Liver (tissue), 9 donors: ENCODE measurements around the gene C16orf86. TPM values are rescaled to one million over a fixed set of nuclear protein-coding genes. Genes with fewer than 3 reads are reported as not detected.

Experiments
- DNase-seq: peaks from one replicate; pipeline ENCODE4 v3.0.0-alpha.2; 2017; ENCODE audit warnings: low spot score
- H3K27ac ChIP-seq, 2 donors: one replicate each; pipeline ENCODE4 v1.7.0; 2013; ENCODE audit warnings: inconsistent platforms in 2 of 2, low read length in 2 of 2, control low read depth in 1 of 2, low read depth in 1 of 2, mild to moderate bottlenecking in 1 of 2
- H3K27me3 ChIP-seq, 4 donors: one replicate each; pipeline versions ENCODE4 v1.6.1 to v1.7.0; 2013; ENCODE audit warnings: low read length in 3 of 4, inconsistent platforms in 1 of 4, mild to moderate bottlenecking in 1 of 4, moderate library complexity in 1 of 4; ENCODE audit not compliant: control insufficient read depth in 4 of 4, insufficient read depth in 4 of 4
- H3K36me3 ChIP-seq, 4 donors: one replicate each; pipeline versions ENCODE4 v1.6.1 to v1.7.0; 2013; ENCODE audit warnings: low read length in 3 of 4, mild to moderate bottlenecking in 3 of 4, low read depth in 1 of 4, moderate library complexity in 1 of 4; ENCODE audit not compliant: control insufficient read depth in 4 of 4, insufficient read depth in 3 of 4
- H3K4me1 ChIP-seq, 4 donors: one replicate each; pipeline versions ENCODE4 v1.6.1 to v1.7.0; 2013; ENCODE audit warnings: low read length in 3 of 4, mild to moderate bottlenecking in 3 of 4, moderate library complexity in 1 of 4; ENCODE audit not compliant: control insufficient read depth in 4 of 4, insufficient read depth in 4 of 4
- H3K4me3 ChIP-seq, 3 donors: one replicate each; pipeline versions ENCODE4 v1.6.1 to v1.7.0; 2013; ENCODE audit warnings: low read length in 3 of 3, control low read depth in 1 of 3, low read depth in 1 of 3, mild to moderate bottlenecking in 1 of 3
- H3K9ac ChIP-seq, 2 donors: one replicate each; pipeline ENCODE4 v1.7.0; 2013; ENCODE audit warnings: low read length in 2 of 2, mild to moderate bottlenecking in 2 of 2, moderate library complexity in 2 of 2, control low read depth in 1 of 2, low read depth in 1 of 2
- H3K9me3 ChIP-seq, 4 donors: one replicate each; pipeline versions ENCODE4 v1.6.1 to v1.7.0; 2013; ENCODE audit warnings: low read length in 3 of 4; ENCODE audit not compliant: control insufficient read depth in 4 of 4
- ATF3 ChIP-seq: IDR thresholded peaks from 2 replicates; pipeline ENCODE4 v1.6.1; 2016; ENCODE audit warnings: antibody characterized with exemption
- CTCF ChIP-seq: fragments of 150-350 bp; IDR thresholded peaks from 2 replicates; pipeline ENCODE4 v1.5.1; 2017; ENCODE audit warnings: improper control_type of control experiment, low read depth, low read length; ENCODE audit not compliant: missing input control
- EGR1 ChIP-seq, 2 donors: IDR thresholded peaks; 2 replicates each; pipeline ENCODE4 v1.6.1; 2016 to 2018; ENCODE audit warnings: antibody characterized with exemption in 2 of 2, low read depth in 2 of 2
- FOXA1 ChIP-seq: IDR thresholded peaks from 2 replicates; pipeline ENCODE4 v1.6.1; 2016; ENCODE audit warnings: antibody characterized with exemption
- FOXA2 ChIP-seq: IDR thresholded peaks from 2 replicates; pipeline ENCODE4 v1.6.1; 2016; ENCODE audit warnings: antibody characterized with exemption
- GABPA ChIP-seq, 2 donors: IDR thresholded peaks in 1 of 2; conservative IDR thresholded peaks in 1 of 2; 2 replicates each; pipeline ENCODE4 v1.6.1; 2016; ENCODE audit warnings: antibody characterized with exemption in 2 of 2, mild to moderate bottlenecking in 1 of 2, moderate library complexity in 1 of 2
- HNF4A ChIP-seq, 2 donors: conservative IDR thresholded peaks; 2 replicates each; pipeline ENCODE4 v1.6.1; 2016; ENCODE audit warnings: antibody characterized with exemption in 2 of 2, mild to moderate bottlenecking in 2 of 2
- HNF4G ChIP-seq: IDR thresholded peaks from 2 replicates; pipeline ENCODE4 v1.6.1; 2016; ENCODE audit warnings: antibody characterized with exemption
- JUND ChIP-seq, 2 donors: IDR thresholded peaks; 2 replicates each; pipeline ENCODE4 v1.6.1; 2016; ENCODE audit warnings: antibody characterized with exemption in 2 of 2
- NR2F2 ChIP-seq: IDR thresholded peaks from 2 replicates; pipeline ENCODE4 v1.6.1; 2016; ENCODE audit warnings: antibody characterized with exemption
- RAD21 ChIP-seq, 2 donors: IDR thresholded peaks; 2 replicates each; pipeline ENCODE4 v1.6.1; 2016; ENCODE audit warnings: antibody characterized with exemption in 2 of 2, mild to moderate bottlenecking in 2 of 2
- REST ChIP-seq: IDR thresholded peaks from 2 replicates; pipeline ENCODE4 v1.6.1; 2016; ENCODE audit warnings: antibody characterized with exemption, mild to moderate bottlenecking
- RXRA ChIP-seq, 2 donors: IDR thresholded peaks; 2 replicates each; pipeline ENCODE4 v1.6.1; 2017 to 2018; ENCODE audit warnings: antibody characterized with exemption in 2 of 2, mild to moderate bottlenecking in 1 of 2
- TAF1 ChIP-seq: conservative IDR thresholded peaks from 2 replicates; pipeline ENCODE4 v1.6.1; 2016; ENCODE audit warnings: antibody characterized with exemption, mild to moderate bottlenecking
- YY1 ChIP-seq: IDR thresholded peaks from 2 replicates; pipeline ENCODE4 v1.6.1; 2016; ENCODE audit warnings: antibody characterized with exemption, mild to moderate bottlenecking
- WGBS: extraction: QIAGEN DNeasy Blood & Tissue Kit; methylation state at CpG from one replicate; pipeline ENCODE4 v1.1.7; 2013; 5-methylcytosine and 5-hydroxymethylcytosine counted together
- polyA plus RNA-seq, 2 donors: library from polyadenylated mRNA; stranded (reverse) in 1 of 2; unstranded in 1 of 2; fragments of 200-250 nt in 1 of 2; fragments of >200 nt in 1 of 2; fragmentation: Nextera tagmentation in 1 of 2; extraction: Ambion mirVana in 1 of 2; gene quantifications; one replicate each; pipeline versions ENCODE4 v1.2.1 to v1.2.3, GENCODE V29; 2013 to 2015
- total RNA-seq, 2 donors: library from RNA; depleted of rRNA; stranded (reverse); fragments of >200 nt; gene quantifications; one replicate each; pipeline ENCODE4 v1.2.3, GENCODE V29; 2014
- TF ChIP-seq, protein P1 (sequence below): IDR thresholded peaks from 2 replicates; pipeline ENCODE4 v1.6.1; 2016; ENCODE audit warnings: antibody characterized with exemption
- TF ChIP-seq, protein P2 (sequence below): IDR thresholded peaks from 2 replicates; pipeline ENCODE4 v1.6.1; 2016; ENCODE audit warnings: antibody characterized with exemption
- donor health status: healthy.
- donor health status: healthy.
- donor health status: healthy.
- donor health status: healthy.
- donor health status: healthy.

Gene C16orf86
- total and polyA plus RNA-seq, 4 donors, result 1.2 to 2.6 (median 2.1) TPM

- over 99% methylated on average over 4 of the region's 4 CpGs for WGBS
- DNase-seq, result no peak
Observed at GRCh38 chr16:67707210-67707609, 40.6 kb downstream of the C16orf86 start.

GRCh38 chr16:67707790-67708189 is 41.2 kb downstream of the C16orf86 start:
- H3K36me3 ChIP-seq, result peaks cover 0 to 6% (median 0%) of the 10 kb centered on the region in 4 donors
- no peak overlapping the region for H3K27ac ChIP-seq
- no peak for DNase-seq
- H3K4me1 ChIP-seq, result peaks cover 7 to 31% (median 9%) of the 10 kb centered on the region in 4 donors
- H3K9me3 ChIP-seq, result no peaks in the 10 kb centered on the region
- WGBS, result 97% methylated on average over 5 of the region's 5 CpGs
- H3K9ac ChIP-seq, result no peak overlapping the region
- no peak for TF ChIP-seq JUND (IDR thresholded peaks at IDR 0.05)
- no peak for TF ChIP-seq EGR1 (IDR thresholded peaks at IDR 0.05; ENCODE audit: low read depth in 2 of 2)
- no peak for TF ChIP-seq HNF4G
- TF ChIP-seq, protein P1, sequence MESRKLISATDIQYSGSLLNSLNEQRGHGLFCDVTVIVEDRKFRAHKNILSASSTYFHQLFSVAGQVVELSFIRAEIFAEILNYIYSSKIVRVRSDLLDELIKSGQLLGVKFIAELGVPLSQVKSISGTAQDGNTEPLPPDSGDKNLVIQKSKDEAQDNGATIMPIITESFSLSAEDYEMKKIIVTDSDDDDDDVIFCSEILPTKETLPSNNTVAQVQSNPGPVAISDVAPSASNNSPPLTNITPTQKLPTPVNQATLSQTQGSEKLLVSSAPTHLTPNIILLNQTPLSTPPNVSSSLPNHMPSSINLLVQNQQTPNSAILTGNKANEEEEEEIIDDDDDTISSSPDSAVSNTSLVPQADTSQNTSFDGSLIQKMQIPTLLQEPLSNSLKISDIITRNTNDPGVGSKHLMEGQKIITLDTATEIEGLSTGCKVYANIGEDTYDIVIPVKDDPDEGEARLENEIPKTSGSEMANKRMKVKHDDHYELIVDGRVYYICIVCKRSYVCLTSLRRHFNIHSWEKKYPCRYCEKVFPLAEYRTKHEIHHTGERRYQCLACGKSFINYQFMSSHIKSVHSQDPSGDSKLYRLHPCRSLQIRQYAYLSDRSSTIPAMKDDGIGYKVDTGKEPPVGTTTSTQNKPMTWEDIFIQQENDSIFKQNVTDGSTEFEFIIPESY, result no peak
- TF ChIP-seq FOXA2, result no peak
- TF ChIP-seq NR2F2, result no peak
- no peak for TF ChIP-seq YY1
- TF ChIP-seq, protein P2, sequence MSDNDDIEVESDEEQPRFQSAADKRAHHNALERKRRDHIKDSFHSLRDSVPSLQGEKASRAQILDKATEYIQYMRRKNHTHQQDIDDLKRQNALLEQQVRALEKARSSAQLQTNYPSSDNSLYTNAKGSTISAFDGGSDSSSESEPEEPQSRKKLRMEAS, result no peak
- no peak for TF ChIP-seq HNF4A (conservative IDR thresholded peaks at IDR 0.05)
- TF ChIP-seq ATF3, result no peak
- TF ChIP-seq RAD21 (IDR thresholded peaks at IDR 0.05), result no peak
- no peak overlapping the region for H3K4me3 ChIP-seq
- H3K27me3 ChIP-seq, result no peaks in the 10 kb centered on the region

More at GRCh38 chr16:67707210-67707609, 40.6 kb downstream of the C16orf86 start:
- Histone ChIP-seq H3K9ac (no peak overlapping the region), H3K36me3 (peaks cover 0 to 6% (median 0%) of the 10 kb centered on the region in 4 donors), H3K9me3 (no peaks in the 10 kb centered on the region), H3K4me1 (peaks cover 7 to 31% (median 10%) of the 10 kb centered on the region in 4 donors), H3K4me3 (no peak overlapping the region), H3K27me3 (no peaks in the 10 kb centered on the region), H3K27ac (no peak overlapping the region)
- TF ChIP-seq RAD21 (IDR thresholded peaks at IDR 0.05) (no peak), JUND (IDR thresholded peaks at IDR 0.05) (no peak), YY1 (no peak), HNF4A (conservative IDR thresholded peaks at IDR 0.05) (no peak), FOXA1 (no peak), FOXA2 (no peak), NR2F2 (no peak), RXRA (IDR thresholded peaks at IDR 0.05) (no peak), REST (no peak), CTCF (no peak), GABPA (IDR thresholded peaks at IDR 0.05 in 1 of 2, conservative IDR thresholded peaks at IDR 0.05 in 1 of 2) (no peak), TAF1 (no peak), ATF3 (no peak)
- TF ChIP-seq, protein P2, result no peak
